Stimulated activated CD4-positive, alpha-beta T cell treated with anti-CD3 and anti-CD28 coated beads, Interleukin-2, amount 100 ng/mL, for 4 hours (primary cell): ENCODE results near the gene MGAT3.

Source experiments
- DNase-seq: peaks from one replicate; pipeline ENCODE4 v3.0.0-alpha.2; 2020; ENCODE audit warnings: low read depth

Gene MGAT3

GRCh38 chr22:39429186-39429585, 27.6 kb upstream of the MGAT3 start:
- DNase-seq, result no peak

- no peak for DNase-seq
Measured at GRCh38 chr22:39429916-39430575, 26.8 kb upstream of the MGAT3 start.

- DNase-seq, result no peak
Measured at GRCh38 chr22:39430576-39431150, 26.1 kb upstream of the MGAT3 start.

DNA sequence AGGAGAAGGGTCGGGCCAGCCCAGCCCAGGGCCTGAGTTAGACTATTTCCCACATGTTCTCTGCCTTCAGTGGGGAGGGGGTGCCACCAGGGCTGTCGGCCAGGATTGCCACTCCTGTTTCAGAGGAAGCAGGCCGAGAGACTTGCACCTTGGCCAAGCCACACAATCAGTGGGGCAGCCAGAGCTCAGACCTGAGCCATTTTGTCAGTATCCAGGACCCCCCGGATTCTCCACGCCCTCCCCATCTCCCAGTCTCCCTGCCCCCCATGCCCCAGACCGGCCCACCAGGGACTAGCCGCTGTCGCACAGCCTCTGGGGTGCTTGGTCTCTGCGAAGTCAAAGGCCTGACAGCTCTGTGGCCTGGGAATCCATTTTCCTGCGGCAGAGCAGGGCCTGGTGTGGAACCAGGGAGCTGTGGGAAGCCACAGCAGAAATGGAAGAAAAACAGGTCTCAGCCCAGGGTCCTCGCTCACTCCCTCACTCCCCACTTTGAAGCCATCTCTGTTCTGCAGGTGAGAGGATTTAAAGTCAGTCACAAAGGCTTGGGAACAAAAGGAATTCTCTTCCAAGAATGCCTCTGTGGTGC, 25.5 kb upstream of the MGAT3 start:
- DNase-seq, result no peak

GRCh38 chr22:39431821-39432251, 25.0 kb upstream of the MGAT3 start:
- DNase-seq, result no peak

GRCh38 chr22:39432361-39432811, 24.4 kb upstream of the MGAT3 start:
- DNase-seq, result no peak

- no peak for DNase-seq
Measured at GRCh38 chr22:39433476-39434242, 23.2 kb upstream of the MGAT3 start.

DNA sequence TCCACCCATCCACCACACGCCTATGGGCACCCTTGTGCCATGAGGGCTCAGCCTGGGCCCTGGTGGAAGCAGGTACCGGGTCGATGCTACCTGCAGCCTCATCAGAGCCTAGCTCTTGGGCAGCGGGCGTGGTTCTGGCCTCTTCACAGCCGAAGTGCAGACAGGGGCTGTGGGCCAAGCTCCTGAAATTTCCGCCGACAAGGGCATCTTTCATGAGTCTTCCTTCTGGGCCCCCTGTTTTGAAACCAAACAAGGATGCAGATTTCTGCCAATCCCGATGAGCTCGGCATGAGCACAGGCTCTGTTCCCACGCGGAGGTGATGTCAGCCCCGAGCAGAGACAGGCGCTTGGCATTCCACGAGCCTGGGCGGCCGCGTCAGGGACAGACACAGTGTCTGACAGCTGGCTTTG, 22.6 kb upstream of the MGAT3 start:
- DNase-seq, result no peak

- no peak for DNase-seq
Measured at GRCh38 chr22:39434721-39435120, 22.1 kb upstream of the MGAT3 start.

- no peak for DNase-seq
Measured at GRCh38 chr22:39435616-39436015, 21.2 kb upstream of the MGAT3 start.

DNA sequence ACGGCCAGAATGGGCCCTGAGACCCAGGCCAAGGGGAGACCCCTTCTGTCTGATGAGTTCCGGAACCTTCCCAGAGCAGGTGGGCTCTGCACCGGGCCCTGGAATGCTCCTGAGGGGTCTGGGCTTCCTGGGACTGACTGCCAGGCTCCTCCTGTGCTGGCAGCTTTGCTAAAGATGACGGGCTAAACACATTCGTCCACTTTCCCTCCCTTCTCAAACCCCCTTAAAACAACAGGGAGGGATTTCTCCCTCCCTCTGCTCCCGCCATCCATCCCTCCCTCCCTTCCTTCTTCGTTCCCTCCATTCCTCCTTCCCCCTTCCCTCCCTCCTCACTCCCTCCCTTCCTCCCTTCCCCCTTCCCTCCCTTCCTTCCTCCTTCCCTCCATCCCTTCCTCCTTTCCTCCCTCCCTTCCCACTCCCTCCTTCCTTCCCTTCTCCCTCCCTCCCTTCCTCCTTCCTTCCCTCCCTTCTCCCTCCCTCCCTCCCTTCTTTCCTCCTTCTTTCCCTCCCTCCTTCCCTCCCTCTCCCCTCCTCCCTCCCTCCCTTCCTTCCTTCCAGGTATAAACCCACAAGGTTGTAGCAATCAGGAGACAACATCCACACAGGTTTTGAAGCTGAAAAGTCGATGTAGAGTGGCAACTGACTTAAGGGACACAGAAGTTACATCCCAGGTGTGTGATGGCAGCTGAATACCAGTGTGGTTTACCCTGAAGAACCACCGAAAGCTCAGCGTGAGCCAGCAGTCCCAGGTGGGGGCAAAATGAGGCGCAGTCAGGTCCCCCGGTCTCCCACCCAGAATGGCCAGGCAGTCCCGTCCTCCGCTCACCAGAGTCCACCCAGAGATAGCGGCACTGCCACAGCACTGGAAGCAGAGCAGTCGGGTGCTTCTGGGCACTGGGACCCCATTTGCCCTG, 18.8 kb upstream of the MGAT3 start:
- DNase-seq, result no peak

DNA sequence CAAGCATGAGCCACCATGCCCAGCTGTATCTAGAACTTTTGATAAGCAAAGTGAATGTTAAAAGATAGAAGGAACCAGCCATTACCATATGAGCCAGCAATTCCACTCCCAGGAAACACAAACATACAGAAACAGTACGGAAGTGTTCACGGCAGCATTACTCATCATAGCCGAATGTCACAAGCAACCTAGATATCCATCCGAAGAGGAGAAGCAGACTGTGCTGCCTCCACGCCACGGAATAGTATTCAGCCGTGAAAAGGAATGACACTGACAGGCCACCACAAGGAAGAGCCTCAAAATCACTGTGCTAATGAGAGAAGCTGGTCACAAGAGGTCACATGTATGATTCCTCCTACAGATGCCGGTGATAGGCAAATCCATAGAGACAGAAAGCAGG, 17.6 kb upstream of the MGAT3 start:
- no peak for DNase-seq

GRCh38 chr22:39443398-39443797, 13.4 kb upstream of the MGAT3 start:
- DNase-seq, result no peak

GRCh38 chr22:39444247-39444800, 12.5 kb upstream of the MGAT3 start:
- no peak for DNase-seq

- DNase-seq, result no peak
Measured at GRCh38 chr22:39444937-39445465, 11.8 kb upstream of the MGAT3 start.

GRCh38 chr22:39445678-39446077, 11.1 kb upstream of the MGAT3 start:
- DNase-seq, result no peak

DNA sequence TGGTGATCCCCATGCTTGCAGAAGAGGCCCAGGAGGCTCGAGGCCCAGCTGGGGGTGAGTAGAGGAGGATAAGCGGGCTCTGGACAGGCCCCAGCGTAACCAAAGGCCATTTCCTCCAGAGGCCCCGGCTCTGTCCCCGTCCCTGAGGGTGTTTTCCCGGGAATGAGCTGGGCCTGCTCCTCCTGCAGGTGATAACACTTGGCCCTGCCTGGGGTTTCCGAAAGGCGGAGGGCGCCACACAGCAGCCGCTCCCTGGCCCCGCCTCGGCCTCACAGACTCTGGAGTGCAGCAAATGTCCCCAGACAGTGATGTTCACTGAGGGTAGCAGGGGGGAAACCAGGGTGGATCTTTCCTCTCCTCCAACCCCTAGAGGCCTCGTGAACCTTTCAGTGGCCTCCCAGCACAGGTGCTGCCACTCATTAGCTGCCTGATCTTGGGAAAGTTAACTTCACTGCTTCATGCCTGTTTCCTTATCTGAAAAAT, 10.5 kb upstream of the MGAT3 start:
- DNase-seq, result no peak

DNA sequence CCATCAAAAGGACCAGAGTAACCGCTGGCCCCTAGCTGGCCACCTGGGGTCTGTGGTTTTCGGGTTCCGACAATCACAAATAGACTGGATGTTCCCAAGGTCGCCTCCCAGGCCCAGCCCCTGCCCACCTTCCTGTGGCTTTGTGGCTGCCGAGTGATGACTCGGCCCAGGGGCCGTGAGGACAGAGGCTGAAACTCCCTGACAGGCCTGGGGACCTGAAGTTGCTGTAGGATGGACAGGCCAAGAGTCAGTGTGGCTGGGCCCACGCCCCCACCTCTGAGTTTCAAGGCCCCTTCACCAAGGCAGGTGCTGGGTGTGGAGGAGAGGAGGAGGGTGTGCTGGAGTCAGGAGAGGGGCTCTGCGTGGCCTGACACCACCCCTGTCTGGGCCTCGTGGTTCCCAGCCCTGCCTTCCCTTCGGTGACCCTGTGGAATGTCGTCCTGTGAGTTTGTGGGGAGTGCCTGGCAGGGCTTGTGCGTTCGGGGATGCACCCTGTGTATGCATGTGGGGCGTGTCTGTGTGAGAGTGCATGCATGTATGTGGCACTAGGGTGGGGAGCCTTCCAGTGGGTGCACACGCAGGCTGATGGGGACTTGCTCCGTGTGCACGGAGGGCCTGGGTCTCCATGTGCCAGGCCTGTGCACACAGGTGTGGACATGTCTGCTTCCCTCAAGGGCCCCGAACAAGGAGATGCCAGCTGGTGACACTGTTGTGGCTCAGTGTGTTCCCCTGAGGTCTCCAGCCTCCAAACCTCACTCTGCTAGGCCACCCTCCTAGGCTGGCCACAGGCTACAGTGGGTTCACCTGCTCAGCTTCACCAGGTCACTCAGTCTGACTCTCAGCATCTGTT, 8.4 kb upstream of the MGAT3 start:
- DNase-seq, result no peak

DNA sequence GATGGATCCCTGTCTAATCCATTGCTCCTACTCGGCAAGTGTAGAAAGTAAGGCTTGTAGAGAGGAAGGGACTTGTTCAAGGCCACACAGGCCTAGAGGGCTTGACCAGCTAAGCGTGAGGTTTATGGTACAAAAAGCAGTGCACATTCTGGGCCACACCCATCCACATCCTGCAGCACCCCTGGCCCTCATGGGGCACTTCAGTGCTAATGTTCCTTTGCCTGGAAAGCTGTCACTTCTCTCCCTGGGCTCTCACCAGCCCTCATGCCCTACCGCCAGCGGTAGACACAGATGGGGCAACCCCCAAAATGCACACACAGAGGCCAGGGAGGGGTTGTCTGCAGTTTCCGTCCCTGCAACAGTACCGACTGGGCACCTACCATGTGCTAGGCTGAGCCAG, 7.1 kb upstream of the MGAT3 start:
- no peak for DNase-seq
